ENCODE results near the gene HYCC1. TPM values are rescaled to one million over a fixed set of nuclear protein-coding genes. Genes with fewer than 3 reads are reported as not detected.
A peak's percentile ranks its signal among the peaks of the same experiment; 100 is the strongest.

The HYCC1 gene
- total RNA-seq, 1 experiment from 2014 or later: 17.6 TPM

DNA sequence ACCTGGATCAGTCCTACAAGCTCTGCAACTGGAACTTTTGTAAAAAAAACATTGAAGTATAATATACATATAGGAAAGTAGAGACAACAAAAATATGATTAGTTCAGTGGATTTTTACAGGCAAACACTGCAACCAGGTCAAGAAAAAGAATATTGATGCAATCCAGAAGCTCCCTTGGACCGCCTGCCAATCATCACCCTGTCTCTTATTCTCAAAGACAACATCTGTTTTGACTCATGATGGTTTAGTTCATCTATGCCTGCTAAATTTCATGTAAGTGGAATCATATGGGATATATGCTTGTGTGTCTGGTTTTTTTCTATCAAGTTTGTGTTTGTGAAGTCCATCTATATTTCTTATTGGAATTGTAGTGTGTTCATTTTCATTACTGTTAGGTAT is 7.7 kb upstream of the HYCC1 start:
- in situ Hi-C loops (cut with HindIII; ENCODE audit: low pct_unique_long_range_greater_than_20kb, low sequenced_read_pairs): no loop called here

DNA sequence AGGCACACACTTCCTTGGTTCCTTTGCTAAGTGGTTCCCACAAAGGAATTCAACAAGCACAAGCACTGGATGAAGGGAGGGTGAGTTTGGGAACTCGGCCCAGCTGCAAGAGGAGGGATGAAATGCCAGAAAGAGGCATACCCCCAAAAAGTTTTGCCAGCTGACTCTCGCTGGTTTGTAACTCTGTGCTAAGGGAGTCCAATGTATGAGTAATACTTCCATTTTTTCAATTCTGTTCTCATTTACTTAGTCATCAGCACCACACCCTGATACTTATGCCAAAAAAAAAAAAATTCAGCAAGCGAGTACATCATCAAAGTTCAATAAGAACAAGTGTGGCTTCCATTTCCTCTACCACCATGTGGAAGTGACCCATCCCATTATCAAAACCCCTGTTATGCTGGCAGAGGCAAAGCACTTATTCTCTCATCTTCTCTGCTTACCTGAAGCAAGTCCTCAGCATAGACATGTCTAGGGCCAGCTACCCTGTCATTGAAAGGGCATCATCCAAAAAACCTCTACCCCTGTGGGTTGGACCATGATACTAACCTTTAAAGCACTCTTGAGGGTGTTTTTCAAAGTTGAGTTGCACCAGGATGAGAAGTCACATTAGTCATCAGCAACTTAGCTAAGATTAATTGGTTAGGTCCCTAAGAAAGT is 6.9 kb upstream of the HYCC1 start:
- in situ Hi-C loops (cut with HindIII; ENCODE audit: low pct_unique_long_range_greater_than_20kb, low sequenced_read_pairs): no loop called here
- DNase-seq (ENCODE audit: low read depth): no peak

More for the DNA sequence above, 7.7 kb upstream of the HYCC1 start:
- no peak for DNase-seq (ENCODE audit: low read depth)

DNA sequence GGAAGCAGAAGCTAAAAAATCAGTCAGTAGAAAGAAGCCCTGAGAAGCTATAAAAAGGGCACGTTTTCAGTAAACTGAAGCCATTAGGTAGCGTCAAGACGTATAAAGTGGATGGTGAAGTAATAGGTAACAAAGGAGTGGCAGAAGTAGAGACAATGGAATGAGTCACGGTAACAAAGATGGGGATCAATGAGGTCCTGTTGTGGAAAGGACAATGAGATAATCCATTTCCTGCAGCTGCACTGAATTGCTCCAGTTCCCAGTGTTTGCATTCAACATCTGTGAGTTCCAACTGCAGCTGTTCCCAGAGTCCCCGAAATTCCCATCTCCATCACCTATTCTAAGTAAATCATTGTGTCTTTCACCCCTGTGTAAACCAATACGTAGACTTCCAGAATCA is 4.8 kb upstream of the HYCC1 start:
- in situ Hi-C loops (cut with HindIII; ENCODE audit: low pct_unique_long_range_greater_than_20kb, low sequenced_read_pairs): no loop called here
- no peak for DNase-seq (ENCODE audit: low read depth)

- in situ Hi-C loops (cut with HindIII; ENCODE audit: low pct_unique_long_range_greater_than_20kb, low sequenced_read_pairs): no loop called here
- DNase-seq (ENCODE audit: low read depth): no peak
These were observed 3.4 kb upstream of the HYCC1 start for GRCh38 chr7:23017309-23017708.

DNA sequence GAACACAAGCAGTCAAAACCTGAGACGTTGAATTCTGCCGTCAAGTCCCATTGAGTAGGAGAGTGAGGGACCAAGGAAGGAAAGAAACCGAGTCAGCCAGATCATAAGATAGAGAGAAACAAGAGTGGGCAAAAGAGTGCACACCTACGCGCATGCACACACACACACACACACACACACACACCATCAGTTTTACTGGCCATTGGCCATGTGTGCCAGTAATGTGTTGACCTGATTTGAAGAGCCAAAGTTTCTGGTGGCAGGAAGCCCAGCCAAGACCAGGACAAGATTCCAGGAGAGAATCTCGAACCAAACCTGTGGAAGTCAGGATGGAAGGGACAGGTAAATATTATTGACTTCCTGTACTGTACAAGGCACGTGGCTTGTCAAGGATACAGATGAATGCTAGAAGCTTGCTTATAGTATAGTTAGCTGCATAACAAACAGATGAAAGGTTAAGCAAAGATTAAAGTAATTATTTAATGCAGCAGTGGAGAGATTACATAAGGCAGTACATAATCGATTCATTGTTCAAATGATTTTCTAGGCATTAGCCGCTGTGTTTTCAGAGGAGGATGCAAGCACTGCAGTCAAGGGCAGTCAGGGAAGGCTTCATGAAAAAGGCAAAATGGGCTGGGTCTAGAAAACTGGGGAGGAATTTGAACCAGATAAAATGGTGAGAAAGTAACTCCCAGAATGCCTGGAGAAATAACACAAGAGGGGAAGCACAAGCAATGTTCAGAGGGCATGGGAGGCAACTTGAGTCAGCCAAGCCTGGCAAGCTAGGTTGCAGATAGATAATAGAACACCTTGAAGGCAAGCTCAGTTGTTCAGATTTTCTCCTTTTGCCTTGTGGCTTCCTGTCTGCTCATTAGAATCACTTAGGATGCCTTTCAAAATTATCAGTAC is 2.7 kb upstream of the HYCC1 start:
- no peak for DNase-seq (ENCODE audit: low read depth)
- in situ Hi-C loops (cut with HindIII; ENCODE audit: low pct_unique_long_range_greater_than_20kb, low sequenced_read_pairs): no loop called here

- in situ Hi-C loops (cut with HindIII; ENCODE audit: low pct_unique_long_range_greater_than_20kb, low sequenced_read_pairs): no loop called here
- DNase-seq (ENCODE audit: low read depth): no peak
These were observed 751 bp upstream of the HYCC1 start for GRCh38 chr7:23014681-23015080.

DNA sequence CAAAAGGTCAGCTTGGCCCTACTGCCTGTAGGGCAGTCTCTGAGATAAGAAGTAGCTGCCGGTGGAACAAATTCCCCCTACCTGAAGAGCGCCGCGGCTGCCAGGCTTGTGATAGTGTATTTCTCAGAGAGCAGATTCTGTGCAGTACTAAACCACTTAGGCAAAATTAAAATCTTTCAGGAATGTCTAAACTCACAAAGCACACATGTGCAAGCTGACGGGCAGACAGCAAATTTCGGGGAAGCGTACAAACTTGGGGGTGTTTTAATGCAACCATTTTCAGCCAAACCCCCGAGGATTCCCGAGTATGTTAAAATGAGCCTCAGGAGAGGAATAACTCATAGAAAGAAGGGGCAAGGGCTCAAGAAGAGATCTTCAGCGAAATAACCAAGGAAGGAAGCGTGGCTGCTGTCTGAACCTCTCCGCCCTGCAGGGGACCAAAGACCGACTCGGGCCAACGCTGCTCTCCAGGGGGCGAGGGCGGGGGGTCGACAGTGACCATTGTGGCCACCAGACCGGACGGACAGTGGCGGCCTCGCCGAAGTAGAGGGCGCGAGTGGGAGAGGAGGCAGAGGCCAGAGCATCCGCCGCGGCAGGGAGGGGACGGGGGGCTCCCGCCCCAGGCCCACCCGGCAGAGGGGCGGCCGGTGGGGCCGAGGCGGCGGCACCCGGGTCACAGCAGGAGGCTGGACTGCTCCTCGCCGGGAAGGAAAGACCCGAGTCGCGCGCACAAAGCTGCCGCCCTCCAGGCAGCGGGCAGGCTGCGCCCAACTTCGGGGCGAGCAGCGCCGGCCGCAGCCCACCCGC is 819 bp downstream of the HYCC1 start:
- in situ Hi-C loops (cut with HindIII; ENCODE audit: low pct_unique_long_range_greater_than_20kb, low sequenced_read_pairs): no loop called here
- DNase-seq (ENCODE audit: low read depth): peak; percentile 25

GRCh38 chr7:23012186-23012585 is 1.7 kb downstream of the HYCC1 start:
- no peak for DNase-seq (ENCODE audit: low read depth)
- in situ Hi-C loops (cut with HindIII; ENCODE audit: low pct_unique_long_range_greater_than_20kb, low sequenced_read_pairs): no loop called here

GRCh38 chr7:23011222-23011924 is 2.6 kb downstream of the HYCC1 start:
- in situ Hi-C loops (cut with HindIII; ENCODE audit: low pct_unique_long_range_greater_than_20kb, low sequenced_read_pairs): no loop called here
- no peak for DNase-seq (ENCODE audit: low read depth)

DNA sequence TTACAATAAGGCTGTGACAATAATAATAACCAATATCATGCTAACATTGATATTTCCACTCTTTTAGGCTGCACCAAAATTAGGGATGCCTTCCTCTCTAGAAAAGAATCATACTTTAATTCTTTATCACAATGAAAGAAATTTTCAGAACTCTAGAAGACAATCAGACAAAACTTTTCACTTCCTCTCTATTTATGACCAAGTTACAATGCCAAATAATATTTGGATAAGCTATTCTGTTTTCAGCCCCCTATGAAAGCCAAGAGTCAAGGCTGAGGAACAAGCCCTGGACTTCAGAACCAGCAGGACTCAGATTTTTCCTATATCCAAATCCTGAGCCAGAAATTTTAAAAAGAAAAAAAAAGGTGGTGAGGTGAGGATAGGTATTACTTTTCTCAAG is 4.6 kb downstream of the HYCC1 start:
- in situ Hi-C loops (cut with HindIII; ENCODE audit: low pct_unique_long_range_greater_than_20kb, low sequenced_read_pairs): no loop called here
- no peak for DNase-seq (ENCODE audit: low read depth)

- in situ Hi-C loops (cut with HindIII; ENCODE audit: low pct_unique_long_range_greater_than_20kb, low sequenced_read_pairs): no loop called here
- DNase-seq (ENCODE audit: low read depth): no peak
These were observed 9.7 kb downstream of the HYCC1 start for GRCh38 chr7:23004247-23004520.

DNA sequence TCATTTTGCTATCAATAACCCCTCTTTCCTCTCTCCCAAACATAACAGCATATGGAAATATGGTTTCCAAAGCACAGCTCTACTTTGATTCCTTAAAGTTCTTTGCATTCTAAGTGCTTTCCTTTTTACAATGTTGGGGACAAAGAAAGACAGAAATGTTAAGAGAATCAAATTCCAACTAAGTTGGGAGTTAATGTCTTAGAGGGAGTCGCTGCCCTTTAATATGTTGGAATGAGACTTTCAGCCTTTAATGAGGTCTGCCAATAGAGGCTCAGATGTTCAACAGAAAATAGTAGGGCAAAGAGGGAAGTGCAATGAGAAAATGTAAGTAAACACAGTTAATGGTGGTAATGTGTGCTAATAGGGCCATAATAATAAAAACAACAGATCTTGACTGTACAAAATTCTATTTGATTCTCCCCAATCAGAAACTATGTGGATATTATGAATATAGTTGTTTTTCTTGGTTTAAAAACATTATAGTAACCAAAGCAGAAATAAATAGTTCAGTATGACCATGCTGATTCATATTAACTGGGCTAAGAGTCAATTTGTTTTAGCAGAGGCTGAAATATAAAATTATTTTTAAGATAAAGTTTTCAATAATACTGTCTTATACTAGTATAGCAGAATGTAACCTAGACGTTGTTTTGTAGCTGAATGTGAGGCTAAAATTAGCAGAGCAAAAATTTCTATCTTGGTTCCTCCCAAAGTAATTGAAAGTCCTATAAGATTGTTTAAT is 10.3 kb downstream of the HYCC1 start:
- no peak for DNase-seq (ENCODE audit: low read depth)
- in situ Hi-C loops (cut with HindIII; ENCODE audit: low pct_unique_long_range_greater_than_20kb, low sequenced_read_pairs): no loop called here

GRCh38 chr7:23002698-23003097 is 11.2 kb downstream of the HYCC1 start:
- in situ Hi-C loops (cut with HindIII; ENCODE audit: low pct_unique_long_range_greater_than_20kb, low sequenced_read_pairs): no loop called here
- no peak for DNase-seq (ENCODE audit: low read depth)

GRCh38 chr7:23001610-23002009 is 12.3 kb downstream of the HYCC1 start:
- no peak for DNase-seq (ENCODE audit: low read depth)
- in situ Hi-C loops (cut with HindIII; ENCODE audit: low pct_unique_long_range_greater_than_20kb, low sequenced_read_pairs): no loop called here

DNA sequence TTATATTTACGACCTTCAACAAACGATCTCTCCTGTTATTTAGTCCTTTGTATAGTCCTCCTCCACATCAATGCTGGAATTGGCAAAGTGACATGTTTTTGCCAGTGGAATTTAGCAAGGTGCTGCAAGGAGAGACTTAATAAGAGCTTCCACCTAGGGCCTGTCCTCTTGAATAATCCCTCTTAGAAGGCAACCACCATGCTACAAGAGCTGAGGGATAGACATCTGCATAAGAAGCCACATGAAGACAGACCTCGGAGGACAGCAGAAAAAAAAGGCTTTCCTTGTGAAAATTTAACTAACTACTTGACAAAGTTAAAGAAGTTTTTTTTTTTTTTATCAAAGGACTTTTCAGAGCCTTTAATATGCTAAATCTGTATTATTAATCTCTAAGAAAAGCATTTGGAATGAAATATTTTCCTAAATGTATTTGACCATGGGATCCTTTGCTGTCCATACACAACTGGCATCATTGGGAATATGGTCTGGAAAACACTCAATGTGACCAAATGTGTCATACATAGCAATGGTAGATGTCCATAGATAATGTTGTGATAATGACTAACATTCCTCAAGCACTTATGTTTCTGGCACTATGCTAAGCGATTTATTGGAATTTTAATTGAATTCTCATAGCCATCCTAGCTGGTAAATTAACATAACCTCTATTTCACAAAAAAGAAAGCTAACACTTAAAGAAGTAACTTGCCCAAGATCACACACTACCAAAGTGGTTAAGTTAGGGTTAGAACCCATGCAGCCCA is 13.2 kb downstream of the HYCC1 start:
- DNase-seq (ENCODE audit: low read depth): no peak
- in situ Hi-C loops (cut with HindIII; ENCODE audit: low pct_unique_long_range_greater_than_20kb, low sequenced_read_pairs): no loop called here

GRCh38 chr7:22998519-22998896 is 15.4 kb downstream of the HYCC1 start:
- no peak for DNase-seq (ENCODE audit: low read depth)

DNA sequence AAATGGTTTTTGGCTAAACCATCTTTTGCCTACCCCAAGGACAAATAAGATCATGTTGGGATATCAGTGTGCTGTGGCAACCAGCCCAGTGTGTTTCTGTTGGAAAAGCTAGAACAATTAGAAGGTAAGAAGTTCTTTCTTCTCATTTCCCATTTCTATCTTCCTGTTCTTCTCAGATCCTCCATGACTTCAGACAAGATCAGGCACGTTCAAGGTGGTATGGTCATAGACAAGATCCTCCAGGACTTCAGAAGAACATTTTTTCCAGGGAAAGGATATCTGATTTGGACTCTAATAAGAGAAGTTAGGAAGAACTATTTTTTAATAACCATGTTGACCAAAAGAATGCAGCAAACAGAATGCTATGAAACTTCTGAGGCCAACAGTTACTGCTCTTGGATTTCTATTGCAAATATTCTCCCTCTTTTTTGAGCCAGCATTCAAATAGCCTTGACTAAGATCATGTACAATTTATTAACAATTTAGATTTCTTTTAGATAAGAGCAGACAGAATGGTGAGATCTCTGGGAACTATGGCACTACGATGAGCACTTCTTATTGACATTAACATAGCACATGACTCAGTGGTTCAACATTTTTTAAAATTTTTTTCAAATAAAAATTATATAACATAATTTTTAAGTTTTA is 15.9 kb downstream of the HYCC1 start:
- in situ Hi-C loops (cut with HindIII; ENCODE audit: low pct_unique_long_range_greater_than_20kb, low sequenced_read_pairs): no loop called here
- no peak for DNase-seq (ENCODE audit: low read depth)

More at GRCh38 chr7:22998519-22998896, 15.4 kb downstream of the HYCC1 start:
- in situ Hi-C loops (cut with HindIII; ENCODE audit: low pct_unique_long_range_greater_than_20kb, low sequenced_read_pairs): no loop called here

Measured in Caki2 (cell line).